Ishikawa (cell line): ENCODE results near the gene TBATA.

Experiments used
- CEBPB ChIP-seq: IDR thresholded peaks from 2 replicates; pipeline ENCODE4 v1.6.1; 2012
- CREB1 ChIP-seq: IDR thresholded peaks from 2 replicates; pipeline ENCODE4 v1.6.1; 2012; ENCODE audit warnings: low read depth
- EGR1 ChIP-seq: IDR thresholded peaks from 2 replicates; pipeline ENCODE4 v1.6.1; 2012
- EP300 ChIP-seq: IDR thresholded peaks from 2 replicates; pipeline ENCODE4 v1.6.1; 2012; ENCODE audit warnings: borderline replicate concordance
- FOXM1 ChIP-seq: IDR thresholded peaks from 2 replicates; pipeline ENCODE4 v1.6.1; 2012; ENCODE audit warnings: low read depth, borderline replicate concordance
- MAX ChIP-seq: IDR thresholded peaks from 2 replicates; pipeline ENCODE4 v1.6.1; 2012
- RAD21 ChIP-seq: IDR thresholded peaks from 2 replicates; pipeline ENCODE4 v1.6.1; 2012; ENCODE audit warnings: low read depth
- REST ChIP-seq: IDR thresholded peaks from 2 replicates; pipeline ENCODE4 v1.6.1; 2012; ENCODE audit warnings: low read depth, mild to moderate bottlenecking
- TAF1 ChIP-seq: IDR thresholded peaks from 2 replicates; pipeline ENCODE4 v1.6.1; 2012; ENCODE audit warnings: low read depth, mild to moderate bottlenecking
- TEAD4 ChIP-seq: IDR thresholded peaks from 2 replicates; pipeline ENCODE4 v1.6.1; 2012
- ZBTB7A ChIP-seq: IDR thresholded peaks from 2 replicates; pipeline ENCODE4 v1.6.1; 2012; ENCODE audit warnings: low read depth

GRCh38 chr10:70737250-70737649 lies 47.9 kb downstream of the TBATA start:
- TF ChIP-seq FOXM1 = no peak
- TF ChIP-seq EP300 = no peak
- TF ChIP-seq REST = no peak
- no peak for TF ChIP-seq TAF1
- no peak for TF ChIP-seq CEBPB
- no peak for TF ChIP-seq MAX
- no peak for TF ChIP-seq EGR1
- no peak for TF ChIP-seq RAD21
- TF ChIP-seq ZBTB7A = no peak
- no peak for TF ChIP-seq CREB1
- TF ChIP-seq TEAD4 = no peak
